Measurements from ENCODE around the gene NELFB. TPM values are rescaled to one million over a fixed set of nuclear protein-coding genes. Genes with fewer than 3 reads are reported as not detected.

The NELFB gene
- total RNA-seq, 1 experiment from 2014 or later, result 71.7 TPM

GRCh38 chr9:137299938-137300337, 44.8 kb downstream of the NELFB start:
- H3K27ac ChIP-seq (ENCODE audit: insufficient read length, low read depth, low read length), result no peak overlapping the region
- no peaks in the 10 kb centered on the region for H4K20me1 ChIP-seq (ENCODE audit: control insufficient read depth, insufficient read depth, insufficient read length)
- H3K9ac ChIP-seq (ENCODE audit: extremely low read depth, insufficient read length, low read length), result no peak overlapping the region
- H3K9me3 Mint-ChIP-seq, result peaks cover 0 to 2% of the 10 kb centered on the region in 2 experiments; a peak in 3 of 5 replicates
- H2BK120ac ChIP-seq (ENCODE audit: low read depth, low read length, poor library complexity, severe bottlenecking), result no peak overlapping the region
- no peak overlapping the region for H3K4ac ChIP-seq (ENCODE audit: low read depth, low read length)
- H3K36me3 Mint-ChIP-seq (ENCODE audit: insufficient read depth in 1 of 3, low read depth in 3 of 3), result peaks cover 0 to 2% (median 0%) of the 10 kb centered on the region in 3 experiments; a peak in 3 of 7 replicates
- H3K9me3 ChIP-seq (ENCODE audit: control insufficient read depth, low read depth, low read length), result no peaks in the 10 kb centered on the region
- no peak overlapping the region for H4K5ac ChIP-seq (ENCODE audit: insufficient read length, low read depth, low read length)
- peaks cover 44% of the 10 kb centered on the region for H3K27me3 Mint-ChIP-seq (ENCODE audit: low read depth)
- H3K4me2 ChIP-seq (ENCODE audit: insufficient read depth, insufficient read length, low read length), result peak overlapping the region; percentile 31
- H3K18ac ChIP-seq (ENCODE audit: insufficient read length, low read depth, low read length), result no peak overlapping the region
- no peak overlapping the region for H2BK5ac ChIP-seq (ENCODE audit: insufficient read length, low read length)
- H4K91ac ChIP-seq (ENCODE audit: insufficient read length, low read depth, low read length), result no peak overlapping the region
- H2AFZ ChIP-seq (ENCODE audit: low read length), result no peak overlapping the region
- no peaks in the 10 kb centered on the region for H3K79me2 ChIP-seq (ENCODE audit: insufficient read depth, low read length)
- no CpG with 5 or more reads among the region's 16 CpGs for WGBS (ENCODE audit: extremely low coverage, insufficient read length, low lambda C conversion rate)
- H2AK5ac ChIP-seq (ENCODE audit: insufficient read length, low read length), result no peak overlapping the region
- H3K23ac ChIP-seq (ENCODE audit: insufficient read length, low read depth, low read length), result no peak overlapping the region
- no peak overlapping the region for H2BK12ac ChIP-seq (ENCODE audit: insufficient read length, low read depth, low read length)
- H3K27me3 ChIP-seq (ENCODE audit: insufficient read depth, low read length), result peaks cover 5% of the 10 kb centered on the region; the same call in 1 of the 2 replicates
- no peak overlapping the region for H4K8ac ChIP-seq (replicated peaks; ENCODE audit: insufficient read length, low read depth, low read length)
- H3K23me2 ChIP-seq (ENCODE audit: insufficient read length, low read depth, low read length, poor library complexity, severe bottlenecking), result peaks cover 7% of the 10 kb centered on the region
- H3T11ph ChIP-seq (ENCODE audit: low read length), result no peak overlapping the region
- H3K14ac ChIP-seq (ENCODE audit: insufficient read depth, low read length), result no peak overlapping the region
- no peak overlapping the region for H3K56ac ChIP-seq (ENCODE audit: insufficient read length, low read depth, low read length)
- no peak overlapping the region for H2BK15ac ChIP-seq (ENCODE audit: low read depth, low read length)
- H3K4me3 Mint-ChIP-seq, result peak overlapping the region; percentile 80 to 99
- H3K79me1 ChIP-seq (ENCODE audit: insufficient read depth, low read depth, low read length, poor library complexity, severe bottlenecking), result no peaks in the 10 kb centered on the region
- peaks cover 5% of the 10 kb centered on the region; the same call in 1 of the 2 replicates for H3K4me1 ChIP-seq (ENCODE audit: insufficient read depth, low read length)
- H3K4me1 Mint-ChIP-seq, result peaks cover 36 to 47% of the 10 kb centered on the region in 2 experiments
- no peak for TF ChIP-seq CTCF (conservative IDR thresholded peaks at IDR 0.05)
- DNase-seq, result peak; percentile 39
- H2BK20ac ChIP-seq (ENCODE audit: low read depth, low read length, poor library complexity, severe bottlenecking), result no peak overlapping the region
- H3K27ac Mint-ChIP-seq, result peak overlapping the region in 1 of 3 experiments; percentile 97; a peak in 2 of 7 replicates

Data from H9 (cell line).